GM18873 (cell line): Measurements from ENCODE around the gene RYK.

Source experiments
- ATAC-seq: cut with Tn5 transposase; IDR thresholded peaks from one replicate; pipeline ENCODE4 v1.9.1; 2021; ENCODE audit warnings: mild to moderate bottlenecking, moderate library complexity, moderate number of reproducible peaks; ENCODE audit not compliant: unreplicated experiment, low FRiP score

Gene RYK

DNA sequence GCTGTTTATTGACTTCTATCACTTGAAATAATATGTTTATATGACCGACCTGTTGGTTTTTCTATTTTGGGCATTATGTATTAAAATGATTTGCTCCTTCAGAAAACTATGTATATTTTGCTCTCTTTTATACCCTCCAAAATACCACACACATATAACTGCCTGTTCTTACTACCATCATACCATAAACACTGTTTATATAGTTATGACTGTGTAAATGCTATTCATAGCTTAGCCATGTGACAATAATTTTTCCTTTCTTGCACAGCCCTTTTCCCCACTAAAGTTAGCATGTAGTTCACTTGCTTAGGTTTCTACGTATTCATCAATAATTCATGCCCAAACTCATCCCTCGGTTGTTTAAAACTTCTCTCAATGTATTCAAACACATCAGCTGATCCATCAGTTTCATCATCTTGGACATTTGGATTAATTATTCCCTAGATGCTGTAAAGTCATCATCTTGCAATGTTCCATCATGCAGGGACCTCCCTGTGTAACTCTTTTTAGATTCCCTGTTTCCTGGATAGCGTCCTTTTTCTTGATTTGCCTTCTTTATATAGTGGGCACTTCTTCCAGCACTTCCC lies 8.2 kb upstream of the RYK start:
- no peak for ATAC-seq

DNA sequence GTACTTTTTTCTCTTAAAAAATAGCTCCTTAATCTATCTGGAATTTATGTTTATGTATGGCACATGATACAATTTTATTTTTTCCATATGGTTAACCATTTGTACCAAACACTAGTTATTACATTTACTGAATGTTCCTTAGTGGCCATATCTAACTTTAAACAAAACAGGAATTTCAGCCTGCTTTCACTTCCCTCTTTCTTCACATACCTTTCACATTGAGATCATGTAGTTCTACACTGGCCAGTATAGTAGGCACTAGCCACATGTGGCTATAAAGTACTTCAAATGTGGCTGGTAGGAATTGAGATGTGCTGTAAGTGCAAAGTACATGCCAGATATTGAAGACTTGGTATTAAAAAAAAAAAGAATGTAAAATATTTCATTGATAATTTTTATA lies 4.7 kb upstream of the RYK start:
- no peak for ATAC-seq

DNA sequence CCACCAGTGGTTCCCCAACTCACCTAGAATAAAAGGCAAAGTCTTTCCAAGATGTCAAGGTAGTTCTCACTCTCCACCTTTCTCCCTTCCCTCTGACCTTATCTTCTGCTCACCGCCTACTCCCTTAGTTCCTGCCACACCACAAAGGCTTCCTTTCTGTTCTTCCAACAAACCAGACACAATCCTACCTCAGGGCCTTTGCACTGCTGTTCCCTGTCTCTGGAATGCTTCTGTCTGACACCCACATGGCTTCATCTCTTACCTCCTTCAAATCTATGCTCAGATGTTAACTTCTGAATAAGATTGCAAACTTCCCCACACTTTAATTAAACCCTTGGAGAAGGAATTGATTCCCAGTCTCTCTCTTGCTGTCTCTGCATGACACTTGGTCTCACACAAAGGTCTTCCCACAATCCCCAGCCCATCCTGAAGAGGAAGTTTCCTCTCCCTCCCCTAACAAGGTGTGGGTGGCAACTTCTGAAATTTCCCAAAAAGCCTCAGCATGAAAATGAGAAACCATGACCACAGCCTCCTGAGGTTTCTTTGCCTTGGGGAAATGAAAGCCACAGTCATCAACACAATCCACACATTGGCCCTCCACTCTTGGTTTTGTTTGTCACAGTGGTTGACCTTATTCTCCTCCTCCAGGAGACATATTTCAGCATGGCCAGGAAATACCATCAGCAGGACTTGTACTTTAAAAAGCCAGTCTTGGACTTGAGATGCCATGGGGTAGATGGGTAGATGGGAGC lies 3.0 kb upstream of the RYK start:
- ATAC-seq: no peak

GRCh38 chr3:134252766-134253165 lies 2.1 kb upstream of the RYK start:
- no peak for ATAC-seq

DNA sequence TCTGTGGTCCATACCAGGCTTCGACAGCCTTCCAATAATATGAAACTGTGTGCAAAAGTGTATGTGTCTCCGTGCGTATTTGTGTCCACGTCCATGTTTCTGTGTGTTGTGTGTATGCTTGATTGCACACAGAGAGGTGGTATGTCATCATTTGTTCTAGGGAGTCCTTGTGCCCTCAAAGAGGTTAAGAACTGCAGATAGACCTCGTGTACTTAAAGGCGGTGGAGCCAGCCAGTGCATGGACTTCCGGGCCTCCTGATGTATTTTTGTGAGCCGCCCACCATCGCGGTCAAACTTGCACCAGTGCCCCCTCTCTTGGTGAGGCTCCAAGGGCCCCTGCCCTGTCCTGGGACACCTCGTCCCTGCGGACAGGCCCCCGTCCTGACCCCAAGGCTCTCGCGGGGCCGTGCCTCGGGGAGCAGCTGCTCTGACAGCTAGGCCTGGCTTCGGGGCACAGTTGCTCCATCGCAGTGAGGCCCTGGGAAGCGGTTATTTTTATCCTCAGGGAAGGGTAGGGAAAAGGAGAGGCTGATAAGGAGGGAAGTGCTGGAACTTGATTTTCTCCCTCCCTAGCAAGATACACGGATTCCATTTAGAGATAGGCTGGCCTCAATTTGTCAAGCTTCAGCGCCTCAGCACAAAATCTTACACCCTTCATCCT lies 1.2 kb upstream of the RYK start:
- ATAC-seq: no peak

GRCh38 chr3:134249935-134250716 lies 533 bp downstream of the RYK start:
- peak; percentile 41 for ATAC-seq

DNA sequence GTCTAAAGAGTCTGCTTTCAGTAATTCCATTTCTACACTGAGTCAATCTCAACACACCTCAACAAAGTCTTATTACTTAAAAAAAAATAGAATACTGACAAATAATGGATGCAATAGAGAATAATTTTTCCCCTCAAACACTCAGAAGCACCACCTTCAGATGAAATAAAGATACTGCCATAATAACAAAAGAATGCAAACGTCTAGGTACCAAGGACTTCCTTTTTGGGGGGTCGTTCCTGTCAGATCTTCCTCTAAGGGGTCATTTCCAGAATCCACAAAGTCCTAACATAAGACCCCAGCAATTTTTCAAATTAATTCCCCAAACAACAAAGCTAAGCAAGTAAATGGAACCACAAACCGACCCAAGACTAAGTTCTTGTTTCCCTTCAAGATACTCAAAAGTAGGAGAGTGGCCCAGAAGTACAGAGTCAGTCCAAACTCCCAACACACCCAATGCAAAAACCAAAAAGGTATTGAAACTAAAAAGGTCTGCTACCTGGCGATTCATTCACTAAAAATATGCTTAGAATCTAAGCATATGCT lies 1.3 kb downstream of the RYK start:
- ATAC-seq: no peak

GRCh38 chr3:134244921-134245320 lies 5.7 kb downstream of the RYK start:
- no peak for ATAC-seq

DNA sequence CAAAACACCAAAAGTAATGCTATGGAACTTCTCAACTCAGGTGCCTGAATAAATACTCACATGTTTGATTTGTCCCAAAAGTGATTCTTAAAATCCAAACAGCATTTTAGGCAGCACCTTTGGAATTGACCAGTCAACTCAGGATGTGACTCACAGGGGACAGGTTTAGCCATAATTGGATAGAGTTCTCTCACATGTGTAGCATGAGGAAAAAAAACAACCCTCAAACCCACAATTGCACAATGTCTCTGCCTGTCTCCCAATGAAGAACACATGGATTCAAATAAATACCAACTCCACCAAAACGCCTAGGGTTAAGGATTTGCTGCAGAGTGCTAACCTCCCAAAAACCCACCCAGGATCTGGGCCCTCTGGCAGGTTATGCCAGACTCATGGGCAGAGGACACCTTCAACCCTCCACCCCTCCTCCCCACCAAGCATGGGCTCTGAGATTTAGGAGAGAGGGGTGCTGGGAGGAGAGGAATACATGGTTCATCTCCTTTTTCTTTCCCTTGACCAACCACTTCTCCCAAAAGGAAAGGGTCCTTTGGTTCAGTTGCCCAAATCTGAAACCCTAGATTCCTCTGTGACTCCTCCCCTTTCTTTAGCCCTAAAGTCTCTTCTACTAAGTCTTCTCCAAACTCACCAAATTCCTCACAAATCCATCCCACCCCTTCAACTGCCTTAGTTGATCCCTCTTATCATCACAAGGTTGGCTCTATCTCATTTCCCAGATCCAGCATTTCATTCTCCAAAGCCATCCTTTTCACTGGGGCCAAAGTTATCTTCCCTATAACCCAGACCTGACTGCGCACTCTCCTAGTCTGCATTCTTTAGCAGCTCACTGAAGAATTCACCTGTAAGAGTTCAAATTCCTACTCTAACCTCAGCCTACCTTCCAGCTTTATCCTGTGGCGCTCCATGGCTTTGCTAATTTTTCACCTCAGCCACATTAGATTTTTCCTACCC lies 7.7 kb downstream of the RYK start:
- no peak for ATAC-seq

DNA sequence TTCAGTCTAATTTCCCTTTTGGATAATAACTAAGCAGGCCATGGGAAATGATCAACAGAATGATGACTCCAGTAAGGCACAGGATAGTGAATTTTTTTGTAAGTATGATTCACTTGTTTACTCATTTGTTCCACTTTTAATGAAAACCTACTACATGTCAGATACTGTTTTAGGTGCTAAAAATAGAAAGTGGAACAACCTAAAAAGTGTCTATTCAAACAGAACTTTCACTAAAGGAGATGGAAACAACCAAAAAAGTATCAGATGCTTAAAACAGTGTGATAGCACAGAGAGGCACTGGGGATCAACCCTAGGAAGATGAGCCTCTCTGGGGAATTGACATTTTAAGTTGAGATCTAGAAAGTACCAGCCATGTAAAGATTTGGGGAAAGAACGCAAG lies 11.1 kb downstream of the RYK start:
- no peak for ATAC-seq

- no peak for ATAC-seq
Observed at GRCh38 chr3:134237454-134238145, 13.1 kb downstream of the RYK start.

DNA sequence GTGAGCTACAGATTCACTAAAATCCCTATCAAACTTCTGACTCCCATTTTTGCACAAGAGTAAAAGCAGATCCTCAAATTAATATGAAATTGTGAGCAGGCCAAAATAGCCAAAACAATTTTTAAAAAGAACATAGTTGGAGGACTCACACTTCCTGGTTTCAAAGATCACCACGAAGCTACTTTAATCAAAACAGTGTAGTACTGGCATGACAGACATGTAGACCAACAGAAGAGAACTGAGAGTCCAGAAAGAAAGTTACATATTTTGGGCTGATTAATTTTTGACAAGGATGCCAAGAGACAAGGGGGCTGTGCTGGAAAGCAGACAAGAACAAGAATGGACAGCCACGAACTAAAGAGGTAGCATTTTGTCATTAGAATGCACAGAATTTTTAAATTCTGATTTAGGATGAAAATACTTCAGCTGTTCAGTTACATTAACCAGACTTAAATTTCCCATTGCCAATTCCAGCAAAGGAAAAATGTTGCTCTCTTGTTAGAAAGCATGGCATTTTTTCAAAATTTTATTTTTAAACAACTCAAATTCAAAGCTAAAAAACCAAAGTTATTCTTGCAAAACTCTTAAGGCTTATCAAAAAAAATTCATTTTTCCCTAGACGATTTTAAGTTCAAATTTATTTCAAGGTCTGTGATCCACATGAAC lies 14.0 kb downstream of the RYK start:
- ATAC-seq: no peak

DNA sequence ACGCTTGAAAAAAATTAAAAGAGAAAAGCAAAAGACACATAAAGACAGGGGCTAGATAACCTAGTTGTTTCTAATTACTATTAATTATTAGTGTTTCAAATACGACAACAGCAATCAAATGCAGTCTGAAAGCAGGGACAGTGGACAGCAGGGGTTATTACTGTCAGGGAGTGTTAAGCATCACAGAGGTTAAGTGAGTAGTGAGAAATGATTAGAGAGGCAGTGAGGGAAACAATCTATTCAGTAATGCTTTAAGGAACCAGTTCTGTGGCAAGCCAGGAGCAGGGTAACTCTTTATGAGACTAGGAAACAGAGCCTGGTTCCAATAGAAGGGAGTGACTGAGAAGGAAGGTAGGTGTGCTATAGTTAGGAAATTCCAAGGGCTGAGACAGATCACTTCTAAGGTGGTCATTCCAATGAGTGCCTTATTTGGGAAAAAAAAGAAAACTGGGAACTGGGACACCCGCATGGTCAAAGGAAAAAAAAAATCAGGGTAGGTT lies 15.0 kb downstream of the RYK start:
- ATAC-seq: no peak

DNA sequence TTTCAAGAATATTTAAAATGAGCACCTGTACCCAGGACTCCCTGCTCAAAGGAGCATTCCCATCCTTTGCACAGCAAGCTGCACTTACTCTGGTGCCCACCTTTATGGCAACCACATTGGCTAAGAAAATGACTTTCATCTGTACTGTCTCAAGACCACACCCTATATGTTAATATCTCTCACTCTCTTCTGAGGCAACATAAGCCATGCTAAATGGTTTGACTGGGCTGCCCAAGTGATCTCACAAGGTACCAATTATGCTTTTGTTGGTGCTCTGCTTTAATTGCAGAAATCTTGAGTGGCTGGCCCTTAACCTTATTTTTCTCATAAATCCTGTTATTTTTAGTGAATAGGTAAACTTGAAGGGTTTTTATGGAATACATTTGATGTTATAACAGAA lies 17.7 kb downstream of the RYK start:
- ATAC-seq: no peak

- ATAC-seq: no peak
Observed at GRCh38 chr3:134232151-134232550, 18.5 kb downstream of the RYK start.

DNA sequence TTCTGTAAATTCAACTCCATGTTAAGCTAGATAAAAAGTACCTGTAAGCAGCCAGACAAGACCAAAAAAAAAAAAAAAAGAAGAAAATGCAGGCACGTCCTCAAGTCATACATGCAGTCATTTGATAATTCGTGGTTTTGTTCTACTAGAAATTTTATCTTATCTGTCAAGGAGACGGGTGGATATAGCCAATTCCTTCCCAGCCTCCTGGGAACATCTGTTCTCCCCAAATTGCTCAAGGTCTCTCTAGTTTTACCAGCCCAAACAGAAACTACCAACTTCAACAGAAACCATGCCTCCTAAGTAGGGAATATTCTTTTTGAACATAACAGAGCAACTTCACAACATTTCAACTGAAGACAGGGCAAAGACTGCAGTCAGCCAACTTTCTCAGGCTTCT lies 19.5 kb downstream of the RYK start:
- no peak for ATAC-seq

GRCh38 chr3:134229038-134229437 lies 21.6 kb downstream of the RYK start:
- ATAC-seq: no peak

- no peak for ATAC-seq
Observed at GRCh38 chr3:134228479-134228878, 22.2 kb downstream of the RYK start.
